A549 (cell line): ENCODE measurements around the gene ARSJ. TPM values are rescaled to one million over a fixed set of nuclear protein-coding genes. Genes with fewer than 3 reads are reported as not detected.

Source experiments
- ATAC-seq, 2 experiments: fragments of 200-7000 bp in 1 of 2; fragments of >200 bp in 1 of 2; cut with Nextera tagmentation in 1 of 2; cut with Tn5 transposase in 1 of 2; 3 replicates each; pipeline versions ENCODE4 v1.8.0 to v1.9.1; 2018 to 2020; ENCODE audit warnings: mild to moderate bottlenecking in 1 of 2, moderate library complexity in 1 of 2
- CTCF ChIA-PET: fragments of 300-600 bp; sonication (Branson Sonifier 250); formaldehyde crosslinking; extraction: SDS; loops from one replicate; lab custom pipeline; 2021; ENCODE audit warnings: antibody characterized with exemption, inconsistent platforms; lab: Yijun Ruan, JAX
- POLR2A ChIA-PET: fragments of 350-600 bp; formaldehyde crosslinking; extraction: SDS; loops from one replicate; lab custom pipeline; 2021; ENCODE audit warnings: antibody characterized with exemption, inconsistent platforms; lab: Yijun Ruan, JAX
- DNase-seq, 2 experiments: peaks; one replicate each; pipeline versions ENCODE4 v3.0.0 to v3.0.0-alpha.2; 2011 to 2016; ENCODE audit warnings: low read depth in 1 of 2, low spot score in 1 of 2
- FAIRE-seq: peaks from 2 replicates; lab custom pipeline; 2011; peaks lifted over from hg19 to GRCh38; lab: Jason Lieb, UNC
- H3K27ac ChIP-seq, 2 experiments: fragments of >200 bp; sonication (Bioruptor Twin); formaldehyde crosslinking; 3 replicates each; pipeline ENCODE4 v1.5.1; 2016 to 2017
- H3K4me1 ChIP-seq: fragments of >200 bp; sonication (Bioruptor Twin); formaldehyde crosslinking; 3 replicates; pipeline ENCODE4 v1.6.1; 2016
- H3K4me2 ChIP-seq: fragments of >200 bp; sonication (Bioruptor Twin); formaldehyde crosslinking; 3 replicates; pipeline ENCODE4 v1.6.1; 2016
- H3K4me3 ChIP-seq: fragments of >200 bp; sonication (Bioruptor Twin); formaldehyde crosslinking; 3 replicates; pipeline ENCODE4 v1.5.1; 2016
- H3K9me3 ChIP-seq: fragments of >200 bp; sonication (Bioruptor Twin); formaldehyde crosslinking; 3 replicates; pipeline ENCODE4 v1.6.1; 2016
- CBX8 ChIP-seq: fragments of 200-600 bp; sonication (generic); IDR thresholded peaks from 2 replicates; pipeline ENCODE4 v1.6.1; 2016
- CHD4 ChIP-seq: fragments of 200-600 bp; sonication (generic); IDR thresholded peaks from 2 replicates; pipeline ENCODE4 v1.6.1; 2016; ENCODE audit warnings: antibody characterized with exemption, mild to moderate bottlenecking, borderline replicate concordance
- EHMT2 ChIP-seq: fragments of 200-600 bp; sonication (generic); IDR thresholded peaks from 2 replicates; pipeline ENCODE4 v1.6.1; 2016; ENCODE audit warnings: antibody characterized with exemption, low read depth, mild to moderate bottlenecking, moderate library complexity
- FOSB ChIP-seq: fragments of 250-450 bp; sonication (Bioruptor Pico); IDR thresholded peaks from 2 replicates; pipeline ENCODE4 v1.5.0; 2020; ENCODE audit warnings: mild to moderate bottlenecking, moderate library complexity
- FOSL2 ChIP-seq, 2 experiments: fragments of 450-650 bp in 1 of 2; fragments of >200 bp in 1 of 2; sonication (Bioruptor Twin) in 1 of 2; formaldehyde crosslinking; IDR thresholded peaks; 2 replicates each; pipeline versions ENCODE4 v1.5.0 to v1.6.1; 2016 to 2020; ENCODE audit warnings: mild to moderate bottlenecking in 1 of 2, moderate library complexity in 1 of 2
- FOXS1 ChIP-seq: fragments of 250-450 bp; sonication (Bioruptor Pico); IDR thresholded peaks from 2 replicates; pipeline ENCODE4 v1.5.0; 2020; ENCODE audit warnings: mild to moderate bottlenecking, moderate library complexity
- GATA3 ChIP-seq: IDR thresholded peaks from 2 replicates; pipeline ENCODE4 v1.6.1; 2012; ENCODE audit warnings: borderline replicate concordance
- HDAC2 ChIP-seq: fragments of 200-600 bp; sonication (generic); IDR thresholded peaks from 2 replicates; pipeline ENCODE4 v1.6.1; 2016
- HEYL ChIP-seq: fragments of 250-450 bp; sonication (Bioruptor Pico); IDR thresholded peaks from 2 replicates; pipeline ENCODE4 v1.8.0; 2021; ENCODE audit warnings: mild to moderate bottlenecking, moderate library complexity
- HOXB13 ChIP-seq: fragments of 250-450 bp; sonication (Bioruptor Pico); IDR thresholded peaks from 2 replicates; pipeline ENCODE4 v1.5.0; 2020; ENCODE audit warnings: low read depth, mild to moderate bottlenecking, moderate library complexity
- JUN ChIP-seq, 2 experiments: fragments of >200 bp; sonication (Bioruptor Twin); formaldehyde crosslinking; IDR thresholded peaks; 2 replicates in 1 of 2; 3 replicates in 1 of 2; pipeline ENCODE4 v1.6.1; 2016 to 2017
- JUNB ChIP-seq: fragments of >200 bp; sonication (Bioruptor Twin); formaldehyde crosslinking; IDR thresholded peaks from 2 replicates; pipeline ENCODE4 v1.6.1; 2016
- KDM1A ChIP-seq: fragments of 200-600 bp; sonication (generic); IDR thresholded peaks from 2 replicates; pipeline ENCODE4 v1.6.1; 2016; ENCODE audit warnings: low read depth, mild to moderate bottlenecking
- KDM5A ChIP-seq: fragments of 200-600 bp; sonication (generic); IDR thresholded peaks from 2 replicates; pipeline ENCODE4 v1.6.1; 2016; ENCODE audit warnings: antibody characterized with exemption, mild to moderate bottlenecking
- MAFK ChIP-seq: fragments of 450-650 bp; IDR thresholded peaks from 2 replicates; pipeline ENCODE4 v1.6.1; 2014; ENCODE audit not compliant: partially characterized antibody
- MAZ ChIP-seq: fragments of 150-350 bp; IDR thresholded peaks from 2 replicates; pipeline ENCODE4 v1.6.1; 2014; ENCODE audit warnings: antibody characterized with exemption, low read depth, low read length, borderline replicate concordance
- NR3C1 ChIP-seq: fragments of >200 bp; sonication (Bioruptor Twin); formaldehyde crosslinking; IDR thresholded peaks from 3 replicates; pipeline ENCODE4 v1.6.1; 2017
- POLR2A ChIP-seq: IDR thresholded peaks from 2 replicates; pipeline ENCODE4 v1.6.1; 2012; ENCODE audit warnings: mild to moderate bottlenecking, low read length
- POLR2AphosphoS2 ChIP-seq: conservative IDR thresholded peaks from 2 replicates; pipeline ENCODE4 v1.6.1; 2012; ENCODE audit warnings: low read length, improper control_type of control experiment, inconsistent platforms
- RAD21 ChIP-seq, 2 experiments: fragments of >200 bp in 1 of 2; sonication (Bioruptor Twin) in 1 of 2; formaldehyde crosslinking in 1 of 2; IDR thresholded peaks in 1 of 2; conservative IDR thresholded peaks in 1 of 2; 2 replicates in 1 of 2; 3 replicates in 1 of 2; pipeline ENCODE4 v1.6.1; 2012 to 2018; ENCODE audit warnings: inconsistent platforms in 1 of 2
- RARB ChIP-seq: fragments of 250-450 bp; sonication (Bioruptor Pico); IDR thresholded peaks from 2 replicates; pipeline ENCODE4 v1.8.0; 2021; ENCODE audit warnings: mild to moderate bottlenecking, moderate library complexity
- RCOR1 ChIP-seq: fragments of 150-350 bp; IDR thresholded peaks from 2 replicates; pipeline ENCODE4 v1.6.1; 2014; ENCODE audit warnings: antibody characterized with exemption, low read length, low read depth
- SREBF2 ChIP-seq: fragments of 450-650 bp; IDR thresholded peaks from 2 replicates; pipeline ENCODE4 v1.6.1; 2014; ENCODE audit warnings: mild to moderate bottlenecking, moderate library complexity
- ZFP36 ChIP-seq: fragments of 450-650 bp; IDR thresholded peaks from 2 replicates; pipeline ENCODE4 v1.6.1; 2014; ENCODE audit warnings: borderline replicate concordance; ENCODE audit not compliant: partially characterized antibody
- WGBS: methylation state at CpG from one replicate; pipeline ENCODE4 v1.1.6; 2017; ENCODE audit errors: missing lambda C conversion rate; 5-methylcytosine and 5-hydroxymethylcytosine counted together
- polyA plus RNA-seq, 4 experiments: library from polyadenylated mRNA; depleted of rRNA in 3 of 4; stranded (reverse); fragments of >200 nt; fragmentation: RNase III in 1 of 4; extraction: RNeasy Plus Mini Kit Qiagen cat#74134 plus additional on column Dnase treatment in 1 of 4; gene quantifications; 2 replicates in 3 of 4; 3 replicates in 1 of 4; pipeline ENCODE4 v1.2.3, GENCODE V29; 2011 to 2017
- TF ChIP-seq, protein P1 (sequence below): fragments of >200 bp; sonication (Bioruptor Twin); formaldehyde crosslinking; IDR thresholded peaks from 3 replicates; pipeline ENCODE4 v1.5.1; 2016
- TF ChIP-seq, protein P2 (sequence below): fragments of >200 bp; sonication (Bioruptor Twin); formaldehyde crosslinking; IDR thresholded peaks from 2 replicates; pipeline ENCODE4 v1.6.1; 2016
- TF ChIP-seq, protein P3 (sequence below): fragments of 250-450 bp; sonication (Bioruptor Pico); IDR thresholded peaks from 2 replicates; pipeline ENCODE4 v1.5.0; 2021; ENCODE audit warnings: mild to moderate bottlenecking, moderate library complexity, borderline replicate concordance

Gene ARSJ
- polyA plus RNA-seq, 2 of the 4 experiments (the other 2 are of a cell fraction) = 3.0 to 8.6 TPM

DNA sequence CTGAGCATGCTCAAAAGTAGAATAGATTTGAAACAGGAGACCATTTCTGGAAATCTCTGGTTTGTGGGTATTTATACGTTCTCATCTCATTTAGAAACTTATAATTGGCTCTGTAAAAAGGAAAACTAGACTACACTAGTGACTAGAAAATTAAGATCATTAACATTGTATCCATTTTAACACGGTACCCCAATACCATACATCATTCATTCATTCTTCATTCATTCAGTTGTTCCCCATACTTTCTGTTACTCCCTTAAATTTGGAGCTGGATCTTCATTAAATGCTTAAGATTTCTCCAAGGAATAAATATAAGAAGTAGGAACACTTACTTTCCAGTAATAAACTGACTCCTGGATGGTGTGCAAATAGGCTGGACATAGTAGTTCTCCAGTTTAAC, 1.3 kb downstream of the ARSJ start:
- Histone ChIP-seq H3K4me1 (peaks cover 16% of the 10 kb centered on the region; the same call in 2 of the 3 replicates), H3K9me3 (peaks cover 3% of the 10 kb centered on the region; the same call in 1 of the 3 replicates), H3K4me2 (peak overlapping the region; percentile 67), H3K27ac (peak overlapping the region in 1 of 2 experiments; percentile 96; a peak in 3 of 6 replicates), H3K4me3 (peak overlapping the region; percentile 59)
- ChIA-PET CTCF (interaction anchor here (0.7 kb wide), 1 partner anchor 214 kb away, joined by 3 read pairs; no protein-coding TSS in a partner anchor), POLR2A (interaction anchor here (0.8 kb wide), 1 partner anchor 18 kb away, joined by 3 read pairs; no protein-coding TSS in a partner anchor)
- TF ChIP-seq EHMT2 (no peak), CHD4 (no peak), MAZ (no peak), FOSB (CRISPR knock-in tag) (no peak), ZFP36 (no peak), MAFK (no peak), KDM5A (no peak), RCOR1 (no peak)
- TF ChIP-seq, protein P1, sequence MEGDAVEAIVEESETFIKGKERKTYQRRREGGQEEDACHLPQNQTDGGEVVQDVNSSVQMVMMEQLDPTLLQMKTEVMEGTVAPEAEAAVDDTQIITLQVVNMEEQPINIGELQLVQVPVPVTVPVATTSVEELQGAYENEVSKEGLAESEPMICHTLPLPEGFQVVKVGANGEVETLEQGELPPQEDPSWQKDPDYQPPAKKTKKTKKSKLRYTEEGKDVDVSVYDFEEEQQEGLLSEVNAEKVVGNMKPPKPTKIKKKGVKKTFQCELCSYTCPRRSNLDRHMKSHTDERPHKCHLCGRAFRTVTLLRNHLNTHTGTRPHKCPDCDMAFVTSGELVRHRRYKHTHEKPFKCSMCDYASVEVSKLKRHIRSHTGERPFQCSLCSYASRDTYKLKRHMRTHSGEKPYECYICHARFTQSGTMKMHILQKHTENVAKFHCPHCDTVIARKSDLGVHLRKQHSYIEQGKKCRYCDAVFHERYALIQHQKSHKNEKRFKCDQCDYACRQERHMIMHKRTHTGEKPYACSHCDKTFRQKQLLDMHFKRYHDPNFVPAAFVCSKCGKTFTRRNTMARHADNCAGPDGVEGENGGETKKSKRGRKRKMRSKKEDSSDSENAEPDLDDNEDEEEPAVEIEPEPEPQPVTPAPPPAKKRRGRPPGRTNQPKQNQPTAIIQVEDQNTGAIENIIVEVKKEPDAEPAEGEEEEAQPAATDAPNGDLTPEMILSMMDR = no peak
- 40% methylated on average over 2 of the region's 2 CpGs for WGBS
- DNase-seq (no peak), ATAC-seq (no peak), FAIRE-seq (no peak)

DNA sequence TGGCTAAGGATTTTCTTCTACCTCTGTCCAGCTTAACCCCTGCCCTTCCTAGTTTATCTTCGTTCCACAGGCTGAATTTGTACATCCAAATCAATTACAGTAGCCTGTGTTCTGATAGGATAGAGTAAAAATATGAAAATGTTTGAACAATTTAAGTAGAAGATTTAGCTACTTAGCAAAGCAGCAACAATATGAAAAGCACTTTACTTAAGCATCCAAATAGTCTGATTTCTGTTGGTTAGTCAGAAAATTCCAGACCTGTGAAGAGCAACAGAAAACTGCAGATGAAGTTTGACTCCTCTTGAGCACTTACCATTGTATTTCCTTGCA, 2.0 kb downstream of the ARSJ start:
- ChIA-PET POLR2A (no interaction called here), CTCF (no interaction called here)
- no peak for FAIRE-seq
- ATAC-seq = no peak
- DNase-seq = no peak
- Histone ChIP-seq H3K27ac (0 out of 6 replicates have a peak overlapping the region, but pooled peaks of 1 of the 2 experiments have one; percentile 48), H3K9me3 (peaks cover 3% of the 10 kb centered on the region; the same call in 1 of the 3 replicates), H3K4me3 (peak overlapping the region; percentile 59; the same call in 1 of the 3 replicates), H3K4me1 (peaks cover 16% of the 10 kb centered on the region; the same call in 2 of the 3 replicates), H3K4me2 (peak overlapping the region; percentile 67)
- 18% methylated on average over 1 of the region's 1 CpG for WGBS
- no peak for TF ChIP-seq KDM1A
- no peak for TF ChIP-seq FOSL2 (IDR thresholded peaks at IDR 0.05)
- no peak for TF ChIP-seq FOSL2 (CRISPR knock-in tag; IDR thresholded peaks at IDR 0.05)
- TF ChIP-seq RCOR1 = no peak
- no peak for TF ChIP-seq JUN (IDR thresholded peaks at IDR 0.05)

DNA sequence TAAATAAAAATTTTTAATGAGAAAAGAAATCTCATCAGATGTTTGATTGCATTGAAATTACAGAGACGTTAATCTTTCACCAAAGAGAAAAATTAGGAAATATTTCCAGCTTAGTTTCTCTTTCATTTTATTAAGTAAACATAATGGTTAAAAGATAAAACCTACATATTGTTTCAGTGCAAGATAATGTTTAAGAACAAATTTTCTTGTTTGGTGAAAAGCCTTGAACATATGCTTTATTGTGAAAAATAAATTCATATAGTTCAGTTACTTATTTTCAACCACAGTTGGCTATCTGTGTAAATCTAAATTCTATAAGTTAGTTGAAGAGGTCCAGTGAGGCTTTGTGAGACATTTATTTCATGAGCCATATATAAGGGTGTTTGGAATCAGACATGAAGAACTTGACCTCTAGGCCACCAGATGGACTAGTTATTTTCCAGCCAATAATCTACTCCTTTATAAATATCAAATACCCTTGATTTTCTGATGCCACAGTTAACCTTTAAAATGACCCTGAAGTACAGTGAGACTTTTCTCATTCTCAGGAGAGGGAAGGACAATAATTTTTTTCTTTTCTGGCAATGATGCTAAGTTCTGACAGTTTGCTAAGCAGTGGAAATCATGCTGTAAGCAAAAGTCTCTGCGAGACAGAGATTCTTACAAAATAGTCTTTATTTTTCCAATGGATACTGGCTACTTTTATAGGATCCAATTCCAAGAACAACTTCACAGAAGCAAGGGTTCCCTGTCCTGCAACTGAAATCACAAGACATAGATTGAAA, 2.5 kb downstream of the ARSJ start:
- FAIRE-seq = no peak
- peaks cover 17% of the 10 kb centered on the region for H3K4me1 ChIP-seq
- peak overlapping the region; percentile 59; the same call in 1 of the 3 replicates for H3K4me3 ChIP-seq
- peak overlapping the region; percentile 67 for H3K4me2 ChIP-seq
- 25% methylated on average over 2 of the region's 2 CpGs for WGBS
- ATAC-seq = no peak
- POLR2A ChIA-PET = no interaction called here
- H3K27ac ChIP-seq = peak overlapping the region in 1 of 2 experiments; percentile 48; a peak in 1 of 6 replicates
- H3K9me3 ChIP-seq = peaks cover 3% of the 10 kb centered on the region; the same call in 1 of the 3 replicates
- DNase-seq = no peak
- no peak for TF ChIP-seq FOXS1 (CRISPR knock-in tag)
- TF ChIP-seq POLR2A = no peak
- no peak for TF ChIP-seq CBX8
- TF ChIP-seq HEYL (CRISPR knock-in tag) = no peak
- no peak for TF ChIP-seq HDAC2
- no peak for TF ChIP-seq MAFK
- no peak for TF ChIP-seq CHD4
- CTCF ChIA-PET = no interaction called here

DNA sequence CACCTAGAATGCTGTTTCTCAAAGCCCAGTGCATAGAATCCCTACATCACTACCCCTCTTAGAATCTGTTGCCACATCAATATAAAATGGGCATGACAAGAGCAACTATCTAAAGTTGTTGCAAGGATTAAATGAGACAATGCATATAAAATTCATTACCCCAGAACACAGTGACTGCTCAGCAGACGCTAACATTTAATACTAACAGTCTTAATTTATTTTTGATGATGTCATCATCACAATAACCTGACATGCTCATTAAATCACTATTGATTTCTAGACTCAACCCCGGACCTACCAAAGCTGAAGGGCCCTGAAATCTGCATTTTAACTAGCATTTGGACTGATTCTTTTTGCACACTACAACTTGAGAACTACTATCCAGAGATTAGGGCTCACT, 3.9 kb downstream of the ARSJ start:
- no peak for ATAC-seq
- H3K9me3 ChIP-seq = peaks cover 3% of the 10 kb centered on the region; the same call in 1 of the 3 replicates
- no peak overlapping the region for H3K27ac ChIP-seq
- H3K4me1 ChIP-seq = peaks cover 22% of the 10 kb centered on the region
- H3K4me3 ChIP-seq = no peak overlapping the region
- ChIA-PET CTCF (no interaction called here), POLR2A (no interaction called here)
- no peak for DNase-seq
- 75% methylated on average over 2 of the region's 2 CpGs for WGBS
- peak overlapping the region; percentile 67; the same call in 2 of the 3 replicates for H3K4me2 ChIP-seq
- FAIRE-seq = no peak
- TF ChIP-seq, protein P2, sequence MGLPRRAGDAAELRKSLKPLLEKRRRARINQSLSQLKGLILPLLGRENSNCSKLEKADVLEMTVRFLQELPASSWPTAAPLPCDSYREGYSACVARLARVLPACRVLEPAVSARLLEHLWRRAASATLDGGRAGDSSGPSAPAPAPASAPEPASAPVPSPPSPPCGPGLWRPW = no peak
- TF ChIP-seq JUNB (no peak), GATA3 (no peak), SREBF2 (no peak), NR3C1 (no peak), HEYL (CRISPR knock-in tag) (no peak), RARB (CRISPR knock-in tag) (no peak), HOXB13 (CRISPR knock-in tag) (no peak), POLR2AphosphoS2 (no peak), CHD4 (no peak), RAD21 (conservative IDR thresholded peaks at IDR 0.05 in 1 of 2, IDR thresholded peaks at IDR 0.05 in 1 of 2) (no peak), FOXS1 (CRISPR knock-in tag) (no peak)
- TF ChIP-seq, protein P3, sequence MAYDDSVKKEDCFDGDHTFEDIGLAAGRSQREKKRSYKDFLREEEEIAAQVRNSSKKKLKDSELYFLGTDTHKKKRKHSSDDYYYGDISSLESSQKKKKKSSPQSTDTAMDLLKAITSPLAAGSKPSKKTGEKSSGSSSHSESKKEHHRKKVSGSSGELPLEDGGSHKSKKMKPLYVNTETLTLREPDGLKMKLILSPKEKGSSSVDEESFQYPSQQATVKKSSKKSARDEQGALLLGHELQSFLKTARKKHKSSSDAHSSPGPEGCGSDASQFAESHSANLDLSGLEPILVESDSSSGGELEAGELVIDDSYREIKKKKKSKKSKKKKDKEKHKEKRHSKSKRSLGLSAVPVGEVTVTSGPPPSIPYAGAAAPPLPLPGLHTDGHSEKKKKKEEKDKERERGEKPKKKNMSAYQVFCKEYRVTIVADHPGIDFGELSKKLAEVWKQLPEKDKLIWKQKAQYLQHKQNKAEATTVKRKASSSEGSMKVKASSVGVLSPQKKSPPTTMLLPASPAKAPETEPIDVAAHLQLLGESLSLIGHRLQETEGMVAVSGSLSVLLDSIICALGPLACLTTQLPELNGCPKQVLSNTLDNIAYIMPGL (CRISPR knock-in tag) = no peak
